HepG2 (cell line): ENCODE measurements around the gene LAMB4. TPM values are rescaled to one million over a fixed set of nuclear protein-coding genes. Genes with fewer than 3 reads are reported as not detected.
A peak's percentile ranks its signal among the peaks of the same experiment; 100 is the strongest.

Source experiments
- ATF1 ChIP-seq: IDR thresholded peaks from 2 replicates; pipeline ENCODE4 v1.6.1; 2016; ENCODE audit warnings: mild to moderate bottlenecking, control low read depth
- BCL6 ChIP-seq: IDR thresholded peaks from 2 replicates; pipeline ENCODE4 v1.6.1; 2016; ENCODE audit warnings: missing genetic modification reagents, missing compliant biosample characterization
- CHCHD3 ChIP-seq: sonication (generic); formaldehyde crosslinking; IDR thresholded peaks from 2 replicates; pipeline ENCODE4 v1.8.0; 2022; ENCODE audit warnings: mild to moderate bottlenecking, missing genetic modification reagents, moderate library complexity
- HDAC2 ChIP-seq: sonication (generic); formaldehyde crosslinking; IDR thresholded peaks from 2 replicates; pipeline ENCODE4 v1.4.0; 2020; ENCODE audit warnings: missing genetic modification reagents
- KDM1A ChIP-seq: IDR thresholded peaks from 2 replicates; pipeline ENCODE4 v1.6.1; 2016; ENCODE audit warnings: missing compliant biosample characterization
- KMT2B ChIP-seq: IDR thresholded peaks from 2 replicates; pipeline ENCODE4 v1.6.1; 2016; ENCODE audit warnings: missing genetic modification reagents, missing compliant biosample characterization
- MAFK ChIP-seq, 2 experiments: IDR thresholded peaks in 1 of 2; conservative IDR thresholded peaks in 1 of 2; 2 replicates each; pipeline ENCODE4 v1.6.1; 2011; ENCODE audit warnings: improper control_type of control experiment in 2 of 2, low read length in 2 of 2
- NCOR1 ChIP-seq: fragments of 200-600 bp; sonication (generic); IDR thresholded peaks from 2 replicates; pipeline ENCODE4 v1.7.0; 2017; ENCODE audit warnings: antibody characterized with exemption, low read length, borderline replicate concordance
- RFXAP ChIP-seq: sonication (generic); formaldehyde crosslinking; IDR thresholded peaks from 2 replicates; pipeline ENCODE4 v1.4.0; 2020; ENCODE audit warnings: missing genetic modification reagents, borderline replicate concordance
- SATB2 ChIP-seq: sonication (generic); formaldehyde crosslinking; IDR thresholded peaks from 2 replicates; pipeline ENCODE4 v1.5.0; 2020; ENCODE audit warnings: missing genetic modification reagents
- TAF15 ChIP-seq: fragments of 200-400 bp; formaldehyde crosslinking; IDR thresholded peaks from one replicate; pipeline ENCODE4 v1.6.1; 2018; ENCODE audit warnings: mild to moderate bottlenecking, low read depth, low read length; ENCODE audit not compliant: poor library complexity, severe bottlenecking
- XBP1 ChIP-seq: sonication (generic); formaldehyde crosslinking; IDR thresholded peaks from 2 replicates; pipeline ENCODE4 v1.5.0; 2020; ENCODE audit warnings: missing genetic modification reagents
- ZNF329 ChIP-seq: sonication (generic); formaldehyde crosslinking; IDR thresholded peaks from 2 replicates; pipeline ENCODE4 v1.9.0; 2021; ENCODE audit warnings: low read depth, mild to moderate bottlenecking, missing genetic modification reagents
- ZNF761 ChIP-seq: sonication (generic); formaldehyde crosslinking; conservative IDR thresholded peaks from 2 replicates; pipeline ENCODE4 v1.4.0; 2020; ENCODE audit warnings: mild to moderate bottlenecking, missing genetic modification reagents
- ZSCAN29 ChIP-seq: sonication (generic); formaldehyde crosslinking; conservative IDR thresholded peaks from 2 replicates; pipeline ENCODE4 v1.4.0; 2020; ENCODE audit warnings: mild to moderate bottlenecking, missing genetic modification reagents
- polyA plus RNA-seq, 8 experiments: library from polyadenylated mRNA; depleted of rRNA in 3 of 8; stranded (reverse) in 7 of 8; unstranded in 1 of 8; fragments of >200 nt; fragmentation: Illumina TruSeq in 4 of 8; extraction: Trizol in 4 of 8; gene quantifications; 2 replicates each; pipeline versions ENCODE4 v1.2.1 to v1.2.3, GENCODE V29; 2011 to 2016; ENCODE audit warnings: low read depth in 4 of 8, missing spikeins in 1 of 8, mixed read lengths in 1 of 8; ENCODE audit not compliant: insufficient read depth in 1 of 8
- total RNA-seq, 5 experiments: library from RNA; depleted of rRNA; stranded (reverse); fragments of >200 nt; fragmentation: Illumina TruSeq; extraction: Trizol; gene quantifications; 2 replicates each; pipeline ENCODE4 v1.2.3, GENCODE V29; 2016; ENCODE audit warnings: low read depth in 1 of 5
- TF ChIP-seq, protein P1 (sequence below): sonication (generic); formaldehyde crosslinking; IDR thresholded peaks from 2 replicates; pipeline ENCODE4 v1.4.0; 2020; ENCODE audit warnings: mild to moderate bottlenecking, missing genetic modification reagents
- TF ChIP-seq, protein P2 (sequence below): sonication (generic); formaldehyde crosslinking; IDR thresholded peaks from 2 replicates; pipeline ENCODE4 v1.4.0; 2020; ENCODE audit warnings: missing genetic modification reagents
- TF ChIP-seq, protein P3 (sequence below): sonication (generic); formaldehyde crosslinking; IDR thresholded peaks from 2 replicates; pipeline ENCODE4 v1.4.0; 2020; ENCODE audit warnings: mild to moderate bottlenecking, missing genetic modification reagents
- TF ChIP-seq, protein P4 (sequence below): sonication (generic); formaldehyde crosslinking; IDR thresholded peaks from 2 replicates; pipeline ENCODE4 v1.4.0; 2020; ENCODE audit warnings: missing genetic modification reagents

LAMB4 gene
- total and polyA plus RNA-seq, 2 of the 13 experiments (the other 11 are each of a cell fraction or from before 2014, with no cell fraction given): 0.05 TPM; not detected in 1

DNA sequence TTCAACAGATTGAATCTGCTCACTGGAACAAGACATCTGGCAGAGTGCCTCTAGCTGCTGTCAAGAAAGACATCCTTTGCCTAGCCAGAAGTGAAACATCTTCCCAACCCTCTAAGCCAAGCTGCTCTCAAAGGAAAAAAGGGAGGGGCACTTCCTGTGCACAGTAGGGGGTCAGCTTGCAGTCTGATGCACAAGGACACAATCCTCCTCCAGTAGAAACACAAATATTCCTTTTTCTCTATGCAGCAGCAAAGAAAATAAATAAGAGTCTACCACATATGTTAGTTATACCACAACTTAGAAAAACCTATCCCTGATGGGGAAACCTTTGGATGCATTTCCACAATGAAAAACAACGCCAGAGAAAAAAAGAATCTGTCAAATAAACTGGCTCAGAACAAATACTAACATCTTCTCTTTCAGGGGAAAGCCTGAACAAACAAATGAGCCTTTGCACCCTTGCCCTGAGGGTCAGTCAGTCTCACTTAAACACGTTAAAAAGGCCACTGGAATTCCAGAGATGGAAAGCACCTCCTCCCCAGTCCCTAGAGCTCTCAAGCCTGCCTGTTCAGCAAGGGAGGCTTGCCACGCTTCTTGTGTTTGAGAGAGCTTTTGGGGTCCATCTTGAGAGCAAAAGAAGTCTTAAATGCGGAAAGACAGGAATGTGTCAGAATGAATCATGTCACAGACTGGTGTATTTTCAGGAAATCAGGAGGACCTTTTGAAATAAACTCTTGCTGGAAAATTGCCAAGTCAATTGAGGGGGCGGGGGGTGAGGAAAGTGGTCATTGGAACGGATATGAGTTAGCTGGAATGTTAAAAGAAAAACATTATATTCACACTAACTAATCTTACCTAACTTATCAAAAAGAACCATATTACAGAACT lies 134.7 kb downstream of the LAMB4 start (continued):
- TF ChIP-seq, protein P1, sequence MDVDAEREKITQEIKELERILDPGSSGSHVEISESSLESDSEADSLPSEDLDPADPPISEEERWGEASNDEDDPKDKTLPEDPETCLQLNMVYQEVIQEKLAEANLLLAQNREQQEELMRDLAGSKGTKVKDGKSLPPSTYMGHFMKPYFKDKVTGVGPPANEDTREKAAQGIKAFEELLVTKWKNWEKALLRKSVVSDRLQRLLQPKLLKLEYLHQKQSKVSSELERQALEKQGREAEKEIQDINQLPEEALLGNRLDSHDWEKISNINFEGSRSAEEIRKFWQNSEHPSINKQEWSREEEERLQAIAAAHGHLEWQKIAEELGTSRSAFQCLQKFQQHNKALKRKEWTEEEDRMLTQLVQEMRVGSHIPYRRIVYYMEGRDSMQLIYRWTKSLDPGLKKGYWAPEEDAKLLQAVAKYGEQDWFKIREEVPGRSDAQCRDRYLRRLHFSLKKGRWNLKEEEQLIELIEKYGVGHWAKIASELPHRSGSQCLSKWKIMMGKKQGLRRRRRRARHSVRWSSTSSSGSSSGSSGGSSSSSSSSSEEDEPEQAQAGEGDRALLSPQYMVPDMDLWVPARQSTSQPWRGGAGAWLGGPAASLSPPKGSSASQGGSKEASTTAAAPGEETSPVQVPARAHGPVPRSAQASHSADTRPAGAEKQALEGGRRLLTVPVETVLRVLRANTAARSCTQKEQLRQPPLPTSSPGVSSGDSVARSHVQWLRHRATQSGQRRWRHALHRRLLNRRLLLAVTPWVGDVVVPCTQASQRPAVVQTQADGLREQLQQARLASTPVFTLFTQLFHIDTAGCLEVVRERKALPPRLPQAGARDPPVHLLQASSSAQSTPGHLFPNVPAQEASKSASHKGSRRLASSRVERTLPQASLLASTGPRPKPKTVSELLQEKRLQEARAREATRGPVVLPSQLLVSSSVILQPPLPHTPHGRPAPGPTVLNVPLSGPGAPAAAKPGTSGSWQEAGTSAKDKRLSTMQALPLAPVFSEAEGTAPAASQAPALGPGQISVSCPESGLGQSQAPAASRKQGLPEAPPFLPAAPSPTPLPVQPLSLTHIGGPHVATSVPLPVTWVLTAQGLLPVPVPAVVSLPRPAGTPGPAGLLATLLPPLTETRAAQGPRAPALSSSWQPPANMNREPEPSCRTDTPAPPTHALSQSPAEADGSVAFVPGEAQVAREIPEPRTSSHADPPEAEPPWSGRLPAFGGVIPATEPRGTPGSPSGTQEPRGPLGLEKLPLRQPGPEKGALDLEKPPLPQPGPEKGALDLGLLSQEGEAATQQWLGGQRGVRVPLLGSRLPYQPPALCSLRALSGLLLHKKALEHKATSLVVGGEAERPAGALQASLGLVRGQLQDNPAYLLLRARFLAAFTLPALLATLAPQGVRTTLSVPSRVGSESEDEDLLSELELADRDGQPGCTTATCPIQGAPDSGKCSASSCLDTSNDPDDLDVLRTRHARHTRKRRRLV: no peak
- no peak for TF ChIP-seq TAF15
- TF ChIP-seq, protein P2, sequence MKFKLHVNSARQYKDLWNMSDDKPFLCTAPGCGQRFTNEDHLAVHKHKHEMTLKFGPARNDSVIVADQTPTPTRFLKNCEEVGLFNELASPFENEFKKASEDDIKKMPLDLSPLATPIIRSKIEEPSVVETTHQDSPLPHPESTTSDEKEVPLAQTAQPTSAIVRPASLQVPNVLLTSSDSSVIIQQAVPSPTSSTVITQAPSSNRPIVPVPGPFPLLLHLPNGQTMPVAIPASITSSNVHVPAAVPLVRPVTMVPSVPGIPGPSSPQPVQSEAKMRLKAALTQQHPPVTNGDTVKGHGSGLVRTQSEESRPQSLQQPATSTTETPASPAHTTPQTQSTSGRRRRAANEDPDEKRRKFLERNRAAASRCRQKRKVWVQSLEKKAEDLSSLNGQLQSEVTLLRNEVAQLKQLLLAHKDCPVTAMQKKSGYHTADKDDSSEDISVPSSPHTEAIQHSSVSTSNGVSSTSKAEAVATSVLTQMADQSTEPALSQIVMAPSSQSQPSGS (CRISPR knock-in tag): 0 out of 2 replicates have a peak, but pooled peaks have one; percentile 16
- TF ChIP-seq, protein P3, sequence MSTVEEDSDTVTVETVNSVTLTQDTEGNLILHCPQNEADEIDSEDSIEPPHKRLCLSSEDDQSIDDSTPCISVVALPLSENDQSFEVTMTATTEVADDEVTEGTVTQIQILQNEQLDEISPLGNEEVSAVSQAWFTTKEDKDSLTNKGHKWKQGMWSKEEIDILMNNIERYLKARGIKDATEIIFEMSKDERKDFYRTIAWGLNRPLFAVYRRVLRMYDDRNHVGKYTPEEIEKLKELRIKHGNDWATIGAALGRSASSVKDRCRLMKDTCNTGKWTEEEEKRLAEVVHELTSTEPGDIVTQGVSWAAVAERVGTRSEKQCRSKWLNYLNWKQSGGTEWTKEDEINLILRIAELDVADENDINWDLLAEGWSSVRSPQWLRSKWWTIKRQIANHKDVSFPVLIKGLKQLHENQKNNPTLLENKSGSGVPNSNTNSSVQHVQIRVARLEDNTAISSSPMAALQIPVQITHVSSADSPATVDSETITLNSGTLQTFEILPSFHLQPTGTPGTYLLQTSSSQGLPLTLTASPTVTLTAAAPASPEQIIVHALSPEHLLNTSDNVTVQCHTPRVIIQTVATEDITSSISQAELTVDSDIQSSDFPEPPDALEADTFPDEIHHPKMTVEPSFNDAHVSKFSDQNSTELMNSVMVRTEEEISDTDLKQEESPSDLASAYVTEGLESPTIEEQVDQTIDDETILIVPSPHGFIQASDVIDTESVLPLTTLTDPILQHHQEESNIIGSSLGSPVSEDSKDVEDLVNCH (CRISPR knock-in tag): no peak
- TF ChIP-seq RFXAP (CRISPR knock-in tag): no peak
- 0 out of 2 replicates have a peak, but pooled peaks have one; percentile 49 for TF ChIP-seq ZSCAN29 (CRISPR knock-in tag)
- TF ChIP-seq CHCHD3 (CRISPR knock-in tag): no peak
- TF ChIP-seq KDM1A: no peak
- TF ChIP-seq XBP1 (CRISPR knock-in tag): no peak
- TF ChIP-seq ZNF329 (CRISPR knock-in tag): no peak
- TF ChIP-seq BCL6: peak; percentile 70
- peak; percentile 33; the same call in 1 of the 2 replicates for TF ChIP-seq NCOR1
- no peak for TF ChIP-seq ZNF761 (CRISPR knock-in tag)
- peak; percentile 80 for TF ChIP-seq HDAC2 (CRISPR knock-in tag)
- TF ChIP-seq, protein P4, sequence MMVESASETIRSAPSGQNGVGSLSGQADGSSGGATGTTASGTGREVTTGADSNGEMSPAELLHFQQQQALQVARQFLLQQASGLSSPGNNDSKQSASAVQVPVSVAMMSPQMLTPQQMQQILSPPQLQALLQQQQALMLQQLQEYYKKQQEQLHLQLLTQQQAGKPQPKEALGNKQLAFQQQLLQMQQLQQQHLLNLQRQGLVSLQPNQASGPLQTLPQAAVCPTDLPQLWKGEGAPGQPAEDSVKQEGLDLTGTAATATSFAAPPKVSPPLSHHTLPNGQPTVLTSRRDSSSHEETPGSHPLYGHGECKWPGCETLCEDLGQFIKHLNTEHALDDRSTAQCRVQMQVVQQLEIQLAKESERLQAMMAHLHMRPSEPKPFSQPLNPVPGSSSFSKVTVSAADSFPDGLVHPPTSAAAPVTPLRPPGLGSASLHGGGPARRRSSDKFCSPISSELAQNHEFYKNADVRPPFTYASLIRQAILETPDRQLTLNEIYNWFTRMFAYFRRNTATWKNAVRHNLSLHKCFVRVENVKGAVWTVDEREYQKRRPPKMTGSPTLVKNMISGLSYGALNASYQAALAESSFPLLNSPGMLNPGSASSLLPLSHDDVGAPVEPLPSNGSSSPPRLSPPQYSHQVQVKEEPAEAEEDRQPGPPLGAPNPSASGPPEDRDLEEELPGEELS: peak; percentile 73
- TF ChIP-seq ATF1 (CRISPR knock-in tag): no peak
- TF ChIP-seq MAFK (conservative IDR thresholded peaks at IDR 0.05 in 1 of 2, IDR thresholded peaks at IDR 0.05 in 1 of 2; ENCODE audit: low read length in 2 of 2): no peak
- no peak for TF ChIP-seq SATB2 (CRISPR knock-in tag)
- TF ChIP-seq KMT2B: no peak
